ENCODE data around the gene VSTM2B.

The VSTM2B gene

DNA sequence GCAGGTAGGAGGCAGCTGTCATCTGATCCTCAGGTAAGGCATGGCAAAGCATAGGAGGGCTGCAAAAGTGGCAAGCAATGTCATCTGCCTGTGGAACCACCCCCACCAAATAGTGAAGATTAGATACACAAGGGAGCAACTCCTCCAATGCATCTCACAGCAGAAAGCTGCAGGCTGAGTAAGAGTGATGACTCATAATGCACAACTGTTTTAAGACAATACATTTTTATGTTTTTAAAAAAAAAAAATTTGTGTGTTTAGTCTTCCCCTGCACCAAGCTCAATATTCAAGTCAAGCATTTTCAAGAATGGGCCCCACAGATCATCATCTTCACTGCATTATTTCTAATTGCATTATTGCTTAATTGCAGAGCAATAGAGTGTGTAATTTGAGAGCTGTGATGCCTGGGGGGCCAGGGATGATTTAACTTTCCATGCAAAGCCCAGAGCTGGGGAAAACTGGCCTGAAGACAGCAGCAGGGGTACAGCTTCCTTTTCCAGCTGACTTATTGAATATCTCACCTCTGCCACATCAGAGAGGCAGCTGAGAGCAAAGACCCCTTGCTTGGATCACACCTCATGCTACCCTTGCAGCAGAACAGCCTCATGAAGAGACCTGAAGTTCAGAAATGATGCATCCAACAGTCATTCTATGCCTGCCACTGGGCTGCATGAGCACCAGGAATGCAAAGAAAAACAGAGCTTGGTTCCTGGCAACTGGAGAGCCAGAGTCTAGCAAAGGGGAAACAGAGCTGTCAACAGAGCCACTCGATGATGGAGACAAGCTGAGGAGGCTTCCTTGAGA lies 57.6 kb downstream of the VSTM2B start:
- no peak overlapping the region for H3K27ac ChIP-seq
- TF ChIP-seq, protein P1, sequence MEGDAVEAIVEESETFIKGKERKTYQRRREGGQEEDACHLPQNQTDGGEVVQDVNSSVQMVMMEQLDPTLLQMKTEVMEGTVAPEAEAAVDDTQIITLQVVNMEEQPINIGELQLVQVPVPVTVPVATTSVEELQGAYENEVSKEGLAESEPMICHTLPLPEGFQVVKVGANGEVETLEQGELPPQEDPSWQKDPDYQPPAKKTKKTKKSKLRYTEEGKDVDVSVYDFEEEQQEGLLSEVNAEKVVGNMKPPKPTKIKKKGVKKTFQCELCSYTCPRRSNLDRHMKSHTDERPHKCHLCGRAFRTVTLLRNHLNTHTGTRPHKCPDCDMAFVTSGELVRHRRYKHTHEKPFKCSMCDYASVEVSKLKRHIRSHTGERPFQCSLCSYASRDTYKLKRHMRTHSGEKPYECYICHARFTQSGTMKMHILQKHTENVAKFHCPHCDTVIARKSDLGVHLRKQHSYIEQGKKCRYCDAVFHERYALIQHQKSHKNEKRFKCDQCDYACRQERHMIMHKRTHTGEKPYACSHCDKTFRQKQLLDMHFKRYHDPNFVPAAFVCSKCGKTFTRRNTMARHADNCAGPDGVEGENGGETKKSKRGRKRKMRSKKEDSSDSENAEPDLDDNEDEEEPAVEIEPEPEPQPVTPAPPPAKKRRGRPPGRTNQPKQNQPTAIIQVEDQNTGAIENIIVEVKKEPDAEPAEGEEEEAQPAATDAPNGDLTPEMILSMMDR (conservative IDR thresholded peaks at IDR 0.05), result no peak
- TF ChIP-seq ZFX (IDR thresholded peaks at IDR 0.05), result no peak

DNA sequence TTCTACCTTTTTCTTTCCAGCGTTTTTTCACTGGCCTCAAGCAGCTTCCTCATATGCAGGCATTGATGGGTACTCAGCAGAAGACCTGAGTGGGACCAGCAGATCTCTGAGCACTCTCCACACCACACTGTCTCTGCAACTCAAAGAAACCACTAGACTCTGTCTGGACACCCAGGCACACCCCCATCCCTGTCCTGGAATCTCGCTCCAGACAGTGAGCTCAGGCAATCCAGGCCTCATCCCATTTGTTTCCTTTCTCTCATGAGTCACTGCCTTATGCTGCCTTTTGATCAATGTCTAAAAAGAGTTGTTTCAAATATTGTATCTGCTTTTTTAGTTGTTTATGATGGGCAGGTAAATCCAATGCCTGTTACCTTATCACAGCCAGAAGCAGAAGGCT lies 60.6 kb downstream of the VSTM2B start:
- no peak for TF ChIP-seq ZFX (IDR thresholded peaks at IDR 0.05)
- TF ChIP-seq, protein P1 (conservative IDR thresholded peaks at IDR 0.05), result no peak
- no peak overlapping the region for H3K27ac ChIP-seq

DNA sequence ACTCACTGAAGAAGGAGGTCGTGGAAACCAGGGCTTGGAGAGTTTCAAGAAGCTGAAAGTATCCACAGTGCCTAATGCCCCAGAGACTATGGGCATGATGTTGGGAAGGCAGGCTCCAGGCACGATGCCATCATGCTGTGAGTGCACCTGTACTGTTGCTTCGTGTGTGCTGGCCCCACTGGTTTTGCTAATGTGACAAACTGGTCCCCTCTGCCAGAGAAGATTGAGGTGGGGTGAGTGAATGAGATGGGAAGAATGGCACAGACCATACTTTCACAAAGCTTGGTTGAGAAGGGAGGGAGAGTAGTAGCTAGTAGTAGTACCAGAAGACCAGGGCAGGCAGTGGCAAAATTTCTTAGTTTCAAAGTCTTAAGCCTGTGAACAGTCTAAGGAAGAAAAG lies 61.3 kb downstream of the VSTM2B start:
- no peak overlapping the region for H3K27ac ChIP-seq
- no peak for TF ChIP-seq ZFX (IDR thresholded peaks at IDR 0.05)
- TF ChIP-seq, protein P1 (conservative IDR thresholded peaks at IDR 0.05), result no peak

DNA sequence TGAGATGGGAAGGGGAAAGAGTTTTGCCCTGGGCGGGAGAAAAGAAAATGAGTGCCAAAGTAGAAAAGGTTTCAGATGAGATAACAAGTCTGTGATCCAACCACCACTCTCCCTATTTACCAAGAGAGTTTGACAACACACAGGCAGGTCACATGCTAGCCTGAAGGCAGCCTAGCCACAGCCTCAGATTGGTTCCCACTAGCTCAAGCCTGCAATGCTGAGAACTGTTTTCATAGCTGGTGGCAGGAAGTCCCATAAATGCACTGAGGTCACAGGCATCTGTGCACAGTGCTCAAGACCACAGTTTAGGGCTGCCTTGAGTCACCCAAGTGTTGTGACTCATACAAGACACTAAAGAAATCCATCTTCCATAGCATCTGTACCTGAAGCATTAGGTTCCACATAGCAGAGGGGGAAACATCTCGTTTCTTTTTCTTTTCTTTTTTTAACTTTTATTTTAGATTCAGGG lies 61.8 kb downstream of the VSTM2B start:
- no peak overlapping the region for H3K27ac ChIP-seq
- TF ChIP-seq, protein P1 (conservative IDR thresholded peaks at IDR 0.05), result no peak
- TF ChIP-seq ZFX (IDR thresholded peaks at IDR 0.05), result no peak

DNA sequence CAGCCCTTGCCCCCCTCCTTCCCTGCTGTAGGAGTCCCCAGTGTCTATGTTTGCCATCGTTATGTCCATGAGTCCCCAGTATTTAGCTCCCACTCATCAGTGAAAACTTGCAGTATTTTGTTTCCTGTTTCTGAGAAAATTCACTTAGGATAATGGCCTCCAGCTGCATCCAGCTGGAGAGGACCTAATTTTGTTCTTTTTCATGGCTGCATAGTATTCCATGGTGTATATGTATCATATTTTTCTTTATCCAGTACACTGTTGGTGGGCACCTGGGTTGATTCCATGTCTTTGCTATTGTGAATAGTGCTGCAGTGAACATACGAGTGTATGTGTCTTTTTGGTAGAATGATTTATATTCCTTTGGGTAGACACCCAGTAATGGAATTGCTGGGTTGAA lies 62.3 kb downstream of the VSTM2B start:
- H3K27ac ChIP-seq, result no peak overlapping the region
- TF ChIP-seq, protein P1 (conservative IDR thresholded peaks at IDR 0.05), result no peak
- TF ChIP-seq ZFX (IDR thresholded peaks at IDR 0.05), result no peak

DNA sequence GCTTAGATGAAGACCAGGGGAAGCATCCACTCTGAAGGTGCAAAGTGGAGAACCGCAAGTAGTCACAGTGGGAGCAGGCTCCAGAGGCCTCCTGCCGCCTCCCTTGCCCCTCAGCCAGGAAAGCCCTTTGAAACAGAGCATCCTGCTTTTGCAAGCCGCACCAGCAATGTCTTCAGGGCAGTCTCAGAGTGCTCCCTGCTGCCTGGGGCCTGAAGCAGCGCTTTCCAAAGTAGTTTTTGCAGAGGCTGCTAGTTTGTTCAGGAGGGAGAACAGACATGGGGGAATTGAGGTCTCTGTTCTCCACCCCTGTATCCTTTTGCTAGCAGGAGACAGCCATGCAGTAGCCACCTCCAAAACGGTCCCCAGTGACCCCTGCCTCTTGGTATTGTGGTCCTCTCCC lies 64.5 kb downstream of the VSTM2B start:
- no peak for TF ChIP-seq ZFX (IDR thresholded peaks at IDR 0.05)
- TF ChIP-seq, protein P1 (conservative IDR thresholded peaks at IDR 0.05), result no peak
- H3K27ac ChIP-seq, result no peak overlapping the region

DNA sequence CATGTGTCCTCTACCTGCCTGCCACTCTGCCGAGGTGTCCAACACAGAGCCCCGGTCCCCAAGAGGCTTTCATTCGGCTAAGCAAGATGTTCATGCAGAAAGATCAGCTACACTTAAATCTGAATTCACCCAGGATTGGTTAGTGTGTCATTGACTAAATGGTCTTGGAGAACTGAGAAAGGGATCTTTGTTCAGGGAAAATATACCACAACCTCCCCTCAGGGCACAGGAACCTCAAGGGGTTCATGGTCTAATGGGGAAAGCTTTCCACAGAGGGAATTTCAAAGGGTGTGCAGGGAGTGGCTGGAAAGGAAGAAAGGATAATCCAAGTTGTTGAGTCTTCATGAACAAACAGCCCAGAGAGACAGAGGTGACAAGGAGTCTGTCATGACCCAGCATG lies 65.9 kb downstream of the VSTM2B start:
- H3K27ac ChIP-seq, result no peak overlapping the region
- TF ChIP-seq ZFX (IDR thresholded peaks at IDR 0.05), result no peak
- TF ChIP-seq, protein P1 (conservative IDR thresholded peaks at IDR 0.05), result no peak

All from C4-2B (cell line).